Measurements from ENCODE around the gene UBE2R2.
"Not testable (repeated sequence)": the region's sequence is repeated elsewhere in the genome, so short reads cannot be mapped to it uniquely, and the experiment has no call there.

Gene UBE2R2

DNA sequence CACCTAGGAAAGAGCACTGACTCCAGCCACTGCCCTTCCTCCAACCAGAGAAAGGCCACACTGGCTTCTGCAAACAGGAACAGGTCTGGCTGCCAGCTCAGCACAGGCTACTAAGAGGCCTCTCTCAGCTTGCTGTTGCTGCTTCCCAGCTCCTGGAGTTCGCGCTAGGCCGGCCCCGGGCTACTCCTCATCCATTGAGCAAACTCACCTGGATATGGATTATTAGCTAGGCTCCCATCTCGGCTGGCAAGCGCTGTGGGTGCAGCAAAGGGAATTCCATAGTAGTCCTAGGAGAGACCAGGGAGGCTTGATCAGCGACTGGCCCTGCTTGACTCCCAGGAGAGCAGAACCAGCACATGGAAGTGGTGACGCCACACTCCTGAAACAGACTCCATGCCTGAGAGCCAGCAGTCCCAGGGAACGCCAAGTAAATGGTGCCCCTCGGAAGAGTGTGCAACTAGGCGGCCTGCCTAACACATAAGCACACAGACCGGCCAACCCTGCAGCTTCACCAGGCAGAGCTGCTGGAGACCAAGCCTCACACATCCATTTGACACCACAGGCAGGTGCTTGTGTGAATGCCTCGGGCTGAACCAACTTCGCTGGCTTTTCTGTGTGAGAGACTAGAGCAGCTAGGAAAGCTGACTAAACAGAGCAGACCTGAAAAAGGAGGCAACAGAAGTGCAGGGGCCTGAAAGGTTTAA lies 107.2 kb downstream of the UBE2R2 start:
- no peak for DNase-seq (ENCODE audit: insufficient read length, low spot score)
- FAIRE-seq = no peak

DNA sequence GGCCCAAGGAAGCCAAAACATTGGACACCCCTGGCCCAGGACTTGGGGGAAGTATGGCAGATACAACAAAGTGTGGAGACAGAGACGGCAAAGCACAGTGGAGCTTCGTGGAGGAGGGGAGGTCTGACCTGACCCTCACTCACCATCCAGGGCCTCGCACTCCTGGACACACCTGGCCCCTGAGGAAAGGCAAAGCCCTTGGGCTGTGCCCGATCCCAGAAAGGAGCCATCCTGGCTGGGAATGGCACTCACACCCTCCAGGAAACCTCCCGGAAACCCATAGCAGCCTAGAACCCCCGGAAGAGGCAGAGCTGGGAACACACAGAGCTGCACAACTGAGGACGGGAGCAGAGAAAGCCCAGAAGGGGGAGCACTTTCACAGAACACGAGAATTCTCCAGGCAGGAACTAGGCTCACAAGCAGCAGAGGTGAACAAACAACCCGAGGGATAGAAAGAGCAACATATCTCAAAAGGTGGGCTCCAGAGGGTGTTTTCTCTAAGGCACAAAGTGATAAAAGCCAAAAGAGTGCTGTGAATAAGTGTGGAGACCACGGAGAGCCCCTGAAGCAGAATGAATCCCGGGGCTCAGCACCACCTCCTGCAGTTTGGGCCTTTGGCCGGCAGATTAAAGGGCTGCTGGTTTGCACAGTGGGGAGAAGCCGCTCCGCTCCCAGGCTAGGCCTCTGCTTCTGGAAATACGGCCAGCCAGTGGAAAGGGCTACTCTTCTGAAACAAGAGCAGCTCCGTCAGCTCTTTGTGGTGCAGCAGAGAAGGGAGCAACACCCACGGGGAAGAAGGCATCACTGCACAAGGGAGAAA lies 108.2 kb downstream of the UBE2R2 start:
- FAIRE-seq = no peak
- peak; percentile 31 for DNase-seq (ENCODE audit: insufficient read length, low spot score)

GRCh38 chr9:33926746-33927485 lies 110.0 kb downstream of the UBE2R2 start:
- DNase-seq (ENCODE audit: insufficient read length, low spot score) (no peak), FAIRE-seq (no peak)

DNA sequence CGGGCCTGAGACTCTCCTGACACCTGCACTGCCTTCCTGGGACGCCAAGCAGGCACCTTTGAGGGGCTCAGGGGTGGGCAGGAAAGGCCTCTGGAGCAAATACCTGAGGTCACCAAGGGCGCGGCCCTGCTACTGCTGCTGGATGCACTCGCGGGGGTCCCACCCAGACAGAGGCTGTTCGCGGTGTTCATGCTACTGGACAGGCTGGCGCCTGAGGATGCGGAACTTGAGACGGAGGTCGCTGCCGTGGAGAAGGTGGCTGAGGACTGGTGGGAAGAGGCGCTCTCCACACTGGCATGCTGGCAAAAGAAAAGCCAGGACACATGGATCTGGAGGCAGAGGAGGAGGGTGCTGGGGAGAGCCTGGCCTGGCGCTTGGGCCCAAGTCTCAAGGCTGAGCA lies 110.7 kb downstream of the UBE2R2 start:
- FAIRE-seq = no peak
- no peak for DNase-seq (ENCODE audit: insufficient read length, low spot score)

DNA sequence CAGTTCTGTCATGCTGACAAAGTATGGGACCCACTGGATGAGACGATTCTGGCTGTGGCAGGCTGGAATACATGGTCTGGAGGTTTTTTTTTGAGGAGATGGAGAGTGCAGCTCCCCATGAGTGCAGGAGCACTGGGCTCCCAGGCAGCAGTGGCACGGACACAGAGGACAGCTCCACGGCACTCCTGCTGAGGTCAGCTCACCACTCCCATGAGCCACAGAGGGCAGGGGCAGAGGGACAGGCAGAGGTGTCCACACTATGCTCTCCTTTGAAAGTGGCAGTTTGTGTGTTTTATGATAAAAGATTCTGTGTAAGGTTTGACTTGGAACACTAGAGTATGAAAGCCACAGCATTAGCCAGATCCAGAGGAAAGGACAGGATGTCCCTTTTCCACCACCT lies 114.4 kb downstream of the UBE2R2 start:
- no peak for FAIRE-seq
- DNase-seq (ENCODE audit: insufficient read length, low spot score) = no peak

DNA sequence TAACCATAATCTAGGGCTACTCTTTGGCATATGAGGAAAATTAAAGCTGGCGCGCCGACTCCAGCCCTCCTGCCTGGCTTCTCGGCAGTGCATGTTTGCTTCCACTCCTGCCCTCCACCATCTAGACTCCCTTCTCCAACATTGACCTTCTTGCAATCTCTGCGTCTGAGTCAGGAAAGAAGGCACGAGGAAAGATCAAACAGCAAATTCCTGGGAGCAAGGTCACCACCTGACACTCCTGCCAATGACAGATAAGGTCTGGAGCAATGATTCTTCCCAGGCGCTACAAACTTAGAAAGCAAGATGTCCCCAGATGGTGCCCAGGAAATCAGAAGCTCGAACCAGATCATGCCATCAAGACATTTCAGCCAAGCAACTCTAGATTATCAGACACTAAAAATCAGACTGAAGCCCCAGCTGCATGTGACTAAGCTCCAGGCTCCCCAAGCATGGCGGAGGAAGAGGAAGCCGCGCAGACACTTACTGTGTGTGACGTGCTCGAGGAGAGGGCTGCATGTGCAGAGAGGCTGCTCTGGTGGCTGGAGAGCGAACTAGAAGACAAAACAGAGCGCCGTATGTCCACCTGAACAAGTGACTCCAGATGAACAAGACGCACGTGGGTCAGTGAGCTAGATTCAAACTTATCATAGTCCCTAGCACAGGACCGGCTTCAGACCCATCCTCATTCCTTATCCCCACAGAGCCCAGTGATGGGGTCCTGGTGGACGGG lies 115.3 kb downstream of the UBE2R2 start:
- DNase-seq (ENCODE audit: insufficient read length, low spot score) (no peak), FAIRE-seq (no peak)

GRCh38 chr9:33934188-33934878 lies 117.4 kb downstream of the UBE2R2 start:
- DNase-seq (ENCODE audit: insufficient read length, low spot score) (no peak), FAIRE-seq (no peak)

- FAIRE-seq (no peak), DNase-seq (ENCODE audit: insufficient read length, low spot score) (no peak)
These were observed 123.2 kb downstream of the UBE2R2 start for GRCh38 chr9:33939924-33940874.

- FAIRE-seq (no peak), DNase-seq (ENCODE audit: insufficient read length, low spot score) (peak; percentile 22)
These were observed 125.6 kb downstream of the UBE2R2 start for GRCh38 chr9:33942471-33943083.

DNA sequence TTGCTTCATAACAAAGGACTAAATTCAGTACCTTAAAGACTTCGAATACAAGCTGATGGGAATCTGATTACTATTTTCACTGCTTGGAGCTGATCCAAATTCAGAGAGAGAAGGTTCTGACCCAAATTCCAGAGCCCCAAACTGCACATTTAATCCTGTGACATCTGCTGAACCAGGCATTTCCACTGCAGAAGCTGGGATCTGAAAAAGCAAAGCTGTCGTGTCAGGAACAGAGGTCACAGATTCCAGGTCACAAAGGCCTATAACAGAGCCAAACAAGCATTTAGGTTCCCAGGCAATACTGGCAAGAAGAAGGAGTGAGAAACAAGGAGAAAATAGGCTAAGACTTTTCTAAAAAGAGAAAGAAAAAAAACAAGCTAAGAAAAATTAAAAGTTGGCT lies 126.4 kb downstream of the UBE2R2 start:
- DNase-seq (ENCODE audit: insufficient read length, low spot score) (no peak), FAIRE-seq (no peak)

GRCh38 chr9:33946779-33947535 lies 130.0 kb downstream of the UBE2R2 start:
- DNase-seq (ENCODE audit: insufficient read length, low spot score) (peak; percentile 49), FAIRE-seq (peak; percentile 20)

DNA sequence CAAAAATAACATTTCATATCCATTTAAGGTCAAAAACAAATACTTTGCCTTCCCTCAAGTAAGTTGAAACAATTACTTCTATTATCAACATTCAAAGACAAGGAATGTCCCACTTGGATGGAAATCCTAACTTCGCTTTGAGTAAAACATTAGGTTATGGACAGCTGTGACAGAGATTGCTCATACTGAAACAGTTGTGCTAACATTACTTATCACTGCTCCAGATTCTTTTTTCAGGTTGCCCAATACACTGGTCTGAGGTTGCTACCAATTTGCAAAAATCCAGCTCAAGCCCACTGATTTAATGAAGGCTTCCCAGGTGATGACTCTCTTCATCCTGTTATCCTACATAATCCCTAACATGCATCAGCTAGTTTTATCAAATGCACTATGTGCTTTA lies 133.4 kb downstream of the UBE2R2 start:
- FAIRE-seq (no peak), DNase-seq (ENCODE audit: insufficient read length, low spot score) (no peak)

GRCh38 chr9:33952066-33952465 lies 135.1 kb downstream of the UBE2R2 start:
- DNase-seq (ENCODE audit: insufficient read length, low spot score) (no peak), FAIRE-seq (no peak)

DNA sequence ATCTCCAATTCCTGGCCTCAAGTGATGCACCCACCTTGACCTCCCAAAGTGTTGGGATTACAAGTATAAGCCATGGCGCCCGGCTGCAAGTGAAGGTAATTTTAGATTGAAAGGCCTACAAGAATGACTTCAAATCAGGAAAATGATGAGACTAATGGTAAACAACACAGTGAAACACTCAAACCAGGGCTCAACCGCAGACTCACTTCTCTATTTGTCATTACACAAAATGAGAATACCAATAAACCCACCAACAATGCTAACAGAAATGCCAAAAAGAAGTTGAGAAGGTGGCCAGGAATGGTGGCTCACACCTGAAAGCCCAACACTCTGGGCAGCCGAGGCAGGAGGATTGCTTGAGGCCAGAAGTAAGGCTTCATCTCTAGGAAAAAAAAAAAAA lies 139.6 kb downstream of the UBE2R2 start:
- DNase-seq (ENCODE audit: insufficient read length, low spot score) (no peak), FAIRE-seq (no peak)

GRCh38 chr9:33959725-33960124 lies 142.8 kb downstream of the UBE2R2 start:
- FAIRE-seq = no peak
- no peak for DNase-seq (ENCODE audit: insufficient read length, low spot score)

GRCh38 chr9:33962468-33962867 lies 145.5 kb downstream of the UBE2R2 start:
- not testable (repeated sequence) for DNase-seq (ENCODE audit: insufficient read length, low spot score); FAIRE-seq

- FAIRE-seq = no peak
- no peak for DNase-seq (ENCODE audit: insufficient read length, low spot score)
These were observed 147.3 kb downstream of the UBE2R2 start for GRCh38 chr9:33964086-33964768.
